Activated CD4-positive, CD25-positive, alpha-beta regulatory T cell (primary cell): Measurements from ENCODE around the gene BET1L.

Experiments
- DNase-seq, 4 experiments: peaks; one replicate each; lab custom pipeline; 2025; lab: John Stamatoyannopoulos, UW

The BET1L gene

DNA sequence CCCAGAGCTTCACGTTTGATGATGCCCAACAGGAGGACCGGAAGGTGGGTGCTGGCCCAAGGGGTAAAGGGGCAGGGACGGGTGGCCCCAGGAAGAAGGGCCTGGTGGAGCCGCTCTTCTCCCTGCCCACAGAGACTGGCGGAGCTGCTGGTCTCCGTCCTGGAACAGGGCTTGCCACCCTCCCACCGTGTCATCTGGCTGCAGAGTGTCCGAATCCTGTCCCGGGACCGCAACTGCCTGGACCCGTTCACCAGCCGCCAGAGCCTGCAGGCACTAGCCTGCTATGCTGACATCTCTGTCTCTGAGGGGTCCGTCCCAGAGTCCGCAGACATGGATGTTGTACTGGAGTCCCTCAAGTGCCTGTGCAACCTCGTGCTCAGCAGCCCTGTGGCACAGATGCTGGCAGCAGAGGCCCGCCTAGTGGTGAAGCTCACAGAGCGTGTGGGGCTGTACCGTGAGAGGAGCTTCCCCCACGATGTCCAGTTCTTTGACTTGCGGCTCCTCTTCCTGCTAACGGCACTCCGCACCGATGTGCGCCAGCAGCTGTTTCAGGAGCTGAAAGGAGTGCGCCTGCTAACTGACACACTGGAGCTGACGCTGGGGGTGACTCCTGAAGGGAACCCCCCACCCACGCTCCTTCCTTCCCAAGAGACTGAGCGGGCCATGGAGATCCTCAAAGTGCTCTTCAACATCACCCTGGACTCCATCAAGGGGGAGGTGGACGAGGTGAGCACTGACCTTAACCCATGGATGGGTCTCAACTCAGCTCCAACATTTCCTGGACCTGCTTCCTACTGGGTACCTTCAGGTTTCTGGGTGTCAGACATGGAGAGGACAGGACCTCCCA, 2.3 kb upstream of the BET1L start:
- no peak for DNase-seq

DNA sequence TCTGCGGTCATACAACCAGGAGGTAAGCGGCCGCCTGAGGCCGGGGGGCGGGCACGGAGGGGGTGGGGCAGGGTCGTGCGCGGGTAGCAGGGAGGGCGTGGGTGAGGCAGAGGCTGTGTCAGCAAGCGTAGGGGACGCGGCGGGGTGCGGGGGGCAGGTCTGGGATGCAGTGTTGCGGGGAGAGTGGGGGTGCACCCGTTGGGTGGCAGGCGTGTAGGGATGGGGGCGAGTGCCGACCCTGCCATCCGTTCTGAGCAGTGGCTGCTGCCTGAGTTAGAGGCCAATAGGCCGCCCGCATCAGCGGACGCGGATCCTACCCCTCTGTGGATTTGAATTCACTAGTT, 1.7 kb upstream of the BET1L start:
- DNase-seq: no peak

GRCh38 chr11:208181-208916, 1.1 kb upstream of the BET1L start:
- peak; percentile 62 to 72 (median 66) for DNase-seq

GRCh38 chr11:207863-208180, 623 bp upstream of the BET1L start:
- DNase-seq: no peak

DNA sequence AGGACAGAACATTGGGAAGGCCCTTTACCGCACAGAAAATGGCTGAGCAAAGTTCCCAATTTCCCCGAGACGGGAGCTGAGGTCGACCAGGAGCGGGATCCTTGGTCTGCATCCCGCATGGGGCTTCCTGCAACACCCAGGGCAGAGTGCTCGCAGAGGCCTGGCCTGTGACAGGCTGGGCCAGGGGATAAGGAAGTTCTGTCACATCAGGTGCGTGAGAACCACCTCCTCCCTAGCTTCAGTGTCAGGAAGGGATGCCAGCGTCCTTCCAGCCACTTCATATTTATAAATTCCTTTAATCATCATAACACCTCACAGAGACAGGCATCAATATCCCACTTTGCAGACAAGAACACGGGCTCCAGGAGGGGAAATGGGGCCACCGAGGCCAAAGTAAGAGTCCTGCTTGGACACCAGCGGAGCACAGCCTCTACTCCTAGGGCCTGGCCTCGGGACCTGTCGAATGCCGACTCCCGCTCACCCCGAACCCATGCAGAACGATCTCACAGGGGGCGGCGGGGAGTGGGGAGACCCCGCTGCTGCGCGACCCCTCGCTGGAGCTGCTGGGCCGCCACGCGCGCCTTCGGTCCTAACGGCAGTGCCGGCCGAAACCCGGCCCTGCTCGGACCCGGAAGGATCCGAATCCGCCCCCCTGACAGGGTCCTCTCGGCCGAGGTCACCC, 532 bp downstream of the BET1L start:
- no peak for DNase-seq

- DNase-seq: no peak
Measured at GRCh38 chr11:206002-206384, 1.2 kb downstream of the BET1L start.

- no peak for DNase-seq
Measured at GRCh38 chr11:205221-206001, 1.8 kb downstream of the BET1L start.

GRCh38 chr11:204587-205109, 2.6 kb downstream of the BET1L start:
- DNase-seq: no peak

DNA sequence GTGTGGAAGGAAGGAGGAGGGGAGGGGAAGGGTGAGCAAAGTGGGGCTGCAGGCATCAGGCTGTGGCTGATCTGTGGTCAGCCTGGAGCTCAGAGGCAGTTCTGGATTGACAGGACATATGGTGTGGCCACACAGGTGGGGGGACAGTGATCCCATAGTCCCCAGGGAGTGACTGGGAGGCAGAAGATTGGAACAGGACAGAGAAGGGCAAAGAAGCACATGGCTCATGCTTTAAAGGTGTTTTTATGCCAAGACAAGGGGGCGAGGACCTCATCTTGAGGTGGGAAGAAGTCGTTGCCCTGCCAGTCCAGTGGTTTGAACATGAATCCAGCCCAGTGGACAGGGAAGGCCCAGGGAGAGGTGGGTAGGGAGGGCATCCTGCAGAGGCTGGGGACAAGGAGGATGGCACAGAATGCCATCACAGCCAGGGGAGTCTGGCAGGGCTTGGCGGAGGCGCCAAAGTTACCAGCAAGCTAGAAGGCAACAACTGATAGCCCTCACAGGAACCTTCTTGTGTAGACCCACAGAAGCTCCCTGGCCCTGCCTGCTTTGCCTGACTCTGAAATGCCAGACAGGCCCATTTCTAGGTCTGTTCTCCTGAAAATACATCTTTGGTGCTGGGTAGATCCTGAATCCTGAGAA, 3.1 kb downstream of the BET1L start:
- no peak for DNase-seq

GRCh38 chr11:203056-203944, 3.9 kb downstream of the BET1L start:
- no peak for DNase-seq

GRCh38 chr11:202490-202889, 4.7 kb downstream of the BET1L start:
- no peak for DNase-seq

- no peak for DNase-seq
Measured at GRCh38 chr11:201966-202365, 5.2 kb downstream of the BET1L start.

DNA sequence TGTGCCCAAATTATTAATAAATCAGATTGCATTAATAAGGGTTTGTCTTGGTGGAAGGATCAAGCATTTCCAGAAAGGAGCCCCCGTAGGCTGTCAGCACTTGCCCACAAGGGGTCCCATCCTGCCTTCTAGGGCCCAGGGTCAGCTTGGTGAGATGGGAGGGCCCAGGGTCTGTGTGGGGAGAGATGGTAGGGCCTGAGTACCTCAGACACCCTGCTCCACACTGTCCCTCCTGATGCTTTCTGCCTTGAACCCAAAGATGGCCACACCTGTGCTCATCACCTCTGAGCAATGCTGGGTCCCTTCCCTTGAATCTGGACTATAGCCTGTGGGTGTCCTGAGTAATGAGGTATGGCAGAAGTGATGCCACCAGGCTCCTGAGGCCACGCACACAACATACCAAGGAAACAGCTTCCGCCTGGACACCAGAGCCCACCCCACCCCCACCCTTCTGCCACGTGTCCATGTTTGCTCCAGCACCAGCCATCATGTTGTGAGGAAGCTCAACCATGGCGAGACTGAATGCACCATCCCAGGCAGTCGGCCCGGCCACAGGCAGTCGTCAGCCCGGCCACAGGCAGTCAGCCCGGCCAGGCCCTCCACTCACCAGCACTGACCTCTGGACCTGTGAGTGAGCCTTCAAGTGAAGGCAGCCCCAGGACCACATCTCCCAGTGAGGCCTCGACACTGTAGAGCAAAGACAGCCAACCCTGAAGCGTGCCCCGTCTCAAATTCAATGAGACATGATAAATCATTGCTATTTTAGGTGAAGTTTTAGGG, 6.8 kb downstream of the BET1L start:
- DNase-seq: no peak

GRCh38 chr11:199782-200181, 7.4 kb downstream of the BET1L start:
- no peak for DNase-seq

- no peak for DNase-seq
Measured at GRCh38 chr11:199004-199581, 8.1 kb downstream of the BET1L start.

DNA sequence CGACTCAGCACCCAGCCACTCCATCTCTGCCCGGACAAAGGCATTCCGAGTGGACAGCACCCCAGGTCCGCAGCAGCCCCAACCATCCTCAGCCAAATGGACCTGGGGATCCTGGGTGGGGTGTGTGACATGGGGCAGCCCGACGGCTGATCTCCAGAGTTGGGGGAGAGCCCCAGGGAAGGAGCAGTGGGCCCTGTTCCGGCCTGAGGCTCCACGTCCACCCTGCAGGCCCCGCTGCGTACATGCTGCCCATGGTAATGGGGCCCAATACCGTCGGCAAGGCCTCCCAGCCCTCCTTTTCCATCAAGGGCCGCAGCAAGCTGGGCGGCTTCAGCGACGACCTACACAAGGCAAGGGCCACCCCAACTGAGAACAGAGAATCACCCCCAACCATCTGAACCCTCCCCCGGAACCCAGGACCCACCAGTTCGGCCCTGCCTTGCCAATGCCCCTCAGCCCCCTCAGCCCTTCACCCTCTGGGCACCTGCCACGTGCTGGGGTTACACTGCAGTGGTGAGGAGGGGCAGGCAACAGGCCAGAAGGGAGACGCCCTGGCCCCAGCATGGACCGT, 8.9 kb downstream of the BET1L start:
- DNase-seq: no peak

DNA sequence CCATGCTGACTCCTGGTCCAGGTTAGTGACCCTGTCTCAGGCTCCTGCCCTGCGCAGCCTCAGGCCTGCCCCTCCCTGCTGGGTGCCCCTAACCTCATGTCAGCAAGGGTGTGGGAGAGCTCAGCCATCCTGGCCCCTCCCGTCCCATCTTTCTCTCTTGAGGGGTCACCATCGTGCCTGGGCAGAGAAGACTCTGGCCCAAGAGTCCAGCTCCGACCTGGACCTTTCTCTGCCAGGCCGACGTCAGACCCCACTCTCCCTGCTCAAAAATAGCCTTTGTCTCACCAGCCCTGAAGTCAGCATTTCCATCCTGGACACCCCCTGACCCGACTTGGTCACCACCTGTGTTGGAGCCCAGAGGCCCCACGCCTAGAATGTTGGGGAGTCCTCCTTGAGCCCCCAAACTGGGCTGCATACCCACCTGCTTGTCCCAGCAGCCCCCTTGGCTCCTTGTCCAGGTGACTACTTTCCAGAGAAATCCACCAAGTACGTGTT, 9.4 kb downstream of the BET1L start:
- no peak for DNase-seq

DNA sequence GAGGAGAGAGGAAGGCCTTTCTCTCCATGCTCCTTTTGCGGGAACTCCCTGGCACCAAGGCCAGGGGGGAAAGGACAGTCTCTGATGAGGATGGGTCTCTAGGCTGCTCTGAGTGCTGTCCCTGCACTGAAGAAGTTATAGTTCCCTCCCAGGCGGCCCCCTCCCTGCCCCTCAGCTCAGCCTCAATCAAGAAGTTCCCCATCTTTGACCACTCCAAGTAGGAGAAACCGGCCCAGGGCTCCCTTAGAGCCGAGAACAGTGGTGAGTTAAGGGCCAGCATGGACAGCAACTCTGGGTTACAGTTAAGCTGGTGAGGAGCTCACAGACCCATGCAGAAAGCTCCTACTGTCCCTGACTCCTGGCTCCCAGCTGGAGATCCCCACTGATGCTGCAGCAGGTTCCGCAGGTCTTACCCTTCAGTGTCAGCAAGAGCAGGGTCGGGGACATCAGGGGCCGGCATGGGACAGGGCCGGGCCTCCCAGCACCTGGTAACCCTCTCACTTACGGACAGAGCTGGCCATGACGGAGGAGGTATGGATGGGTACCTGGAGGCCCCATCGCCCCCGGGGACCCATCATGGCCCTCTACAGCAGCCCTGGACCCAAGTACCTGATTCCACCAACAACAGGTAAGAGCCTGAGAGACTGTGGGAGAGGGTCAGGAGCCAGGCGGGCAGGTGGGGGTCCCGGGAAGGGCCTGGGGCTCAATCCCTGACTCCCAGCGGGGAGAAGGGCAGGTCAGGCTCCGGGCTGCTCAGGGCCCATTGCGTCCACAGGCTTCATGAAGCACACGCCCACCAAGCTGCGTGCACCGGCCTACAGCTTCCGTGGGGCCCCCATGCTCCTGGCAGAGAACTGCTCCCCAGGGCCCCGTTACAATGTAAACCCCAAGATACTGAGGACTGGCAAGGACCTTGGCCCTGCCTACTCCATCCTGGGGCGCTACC, 10.1 kb downstream of the BET1L start:
- DNase-seq: no peak
